ENCODE results near the gene ZNF689.
A peak's percentile ranks its signal among the peaks of the same experiment; 100 is the strongest.
"Not testable (repeated sequence)": the region's sequence is repeated elsewhere in the genome, so short reads cannot be mapped to it uniquely, and the experiment has no call there.

Gene ZNF689

DNA sequence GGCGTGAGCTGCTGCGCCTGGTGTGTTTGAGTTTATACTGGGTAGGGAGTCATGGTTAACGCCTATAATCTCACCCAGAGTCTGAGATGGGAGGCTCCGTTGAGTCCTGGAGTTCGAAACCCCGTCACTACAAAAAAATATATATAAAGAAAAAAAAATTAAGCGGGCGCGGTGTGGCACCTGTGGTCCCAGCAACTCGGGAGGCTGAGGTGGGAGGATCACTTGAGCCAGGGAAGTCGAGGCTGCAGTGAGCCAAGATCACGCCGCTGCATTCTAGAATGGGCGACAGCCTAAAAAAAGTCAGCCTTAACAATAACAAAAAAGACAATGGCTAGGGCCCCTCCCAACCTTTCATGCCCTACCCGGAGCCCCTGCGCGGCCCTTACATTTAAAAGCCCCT, 23.3 kb upstream of the ZNF689 start:
- DNase-seq = no peak

DNA sequence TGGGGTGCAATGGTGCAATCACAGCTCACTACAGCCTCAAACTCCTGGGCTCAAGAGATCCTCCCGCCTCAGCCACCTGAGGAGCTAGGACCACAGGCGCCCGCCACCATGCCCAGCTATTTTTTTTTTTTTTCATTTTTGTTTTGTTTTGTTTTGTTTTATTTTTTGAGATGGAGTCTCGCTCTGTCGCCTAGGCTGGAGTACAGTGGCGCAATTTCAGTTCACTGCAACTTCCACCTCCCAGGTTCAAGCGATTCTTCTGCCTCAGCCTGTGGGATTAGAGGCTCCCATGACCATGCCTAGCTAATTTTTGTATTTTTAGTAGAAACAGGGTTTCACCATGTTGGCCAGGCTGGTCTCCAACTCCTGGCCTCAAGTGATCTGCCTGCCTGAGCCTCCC, 22.3 kb upstream of the ZNF689 start:
- not testable (repeated sequence) for DNase-seq

DNA sequence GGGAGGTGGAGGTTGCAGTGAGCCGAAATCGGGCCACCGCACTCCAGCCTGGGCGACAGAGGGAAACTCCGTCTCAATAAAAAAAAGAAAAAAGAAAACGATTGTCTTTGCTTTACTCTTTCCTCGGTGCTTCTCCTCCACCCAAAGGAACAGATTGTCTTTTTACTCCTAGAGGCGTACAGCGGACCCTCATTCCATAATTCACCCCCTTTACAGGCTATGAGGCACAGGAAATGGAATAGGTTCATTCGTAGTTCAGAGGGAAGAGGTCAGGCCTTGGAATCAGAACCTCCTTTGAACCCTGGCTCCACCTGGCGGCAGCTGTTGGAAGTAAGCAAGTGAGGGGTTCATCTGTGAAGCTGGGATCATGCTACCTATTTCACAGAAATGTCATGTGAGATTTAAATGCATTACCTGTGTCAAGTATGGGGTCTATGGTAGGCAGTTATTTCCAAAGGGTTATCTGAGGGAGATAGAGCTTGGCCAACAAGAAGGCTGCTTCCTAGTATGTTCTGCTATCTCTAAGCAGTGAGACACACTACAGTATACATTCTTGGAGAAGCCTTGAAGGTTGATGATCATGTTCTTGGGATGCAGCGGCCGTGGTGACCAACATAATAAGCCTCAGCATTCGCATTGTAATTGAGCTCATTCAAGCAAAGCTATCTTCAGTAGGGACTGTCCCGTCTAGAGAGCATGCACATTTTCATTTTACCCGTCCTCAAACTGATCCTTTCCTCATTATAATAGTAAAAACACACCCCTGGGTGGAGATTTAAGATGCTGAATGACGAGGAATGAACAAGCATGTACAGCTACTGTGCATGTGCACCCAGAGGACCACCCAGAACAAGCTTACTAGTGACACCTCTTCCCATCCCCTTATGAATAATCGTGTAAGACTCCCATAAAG, 18.7 kb upstream of the ZNF689 start:
- DNase-seq = peak; percentile 82

DNA sequence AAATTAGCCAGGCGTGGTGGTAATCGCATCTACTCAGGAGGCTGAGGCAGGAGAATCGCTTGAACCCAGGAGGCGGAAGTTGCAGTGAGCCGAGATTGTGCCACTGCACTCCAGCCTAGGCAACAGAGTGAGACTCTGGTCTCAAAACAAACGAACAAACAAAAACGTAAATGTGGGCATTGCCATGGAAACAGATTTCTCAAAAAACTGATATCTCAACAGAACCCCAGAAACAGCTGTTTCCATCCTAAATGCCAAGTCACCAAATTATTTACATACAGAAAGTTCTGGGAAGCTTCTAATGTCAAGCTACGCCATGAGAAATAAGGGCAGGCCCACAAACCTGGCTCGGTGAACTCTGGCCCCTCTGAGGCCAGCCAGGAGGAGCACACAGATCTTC, 16.0 kb upstream of the ZNF689 start:
- DNase-seq = no peak

DNA sequence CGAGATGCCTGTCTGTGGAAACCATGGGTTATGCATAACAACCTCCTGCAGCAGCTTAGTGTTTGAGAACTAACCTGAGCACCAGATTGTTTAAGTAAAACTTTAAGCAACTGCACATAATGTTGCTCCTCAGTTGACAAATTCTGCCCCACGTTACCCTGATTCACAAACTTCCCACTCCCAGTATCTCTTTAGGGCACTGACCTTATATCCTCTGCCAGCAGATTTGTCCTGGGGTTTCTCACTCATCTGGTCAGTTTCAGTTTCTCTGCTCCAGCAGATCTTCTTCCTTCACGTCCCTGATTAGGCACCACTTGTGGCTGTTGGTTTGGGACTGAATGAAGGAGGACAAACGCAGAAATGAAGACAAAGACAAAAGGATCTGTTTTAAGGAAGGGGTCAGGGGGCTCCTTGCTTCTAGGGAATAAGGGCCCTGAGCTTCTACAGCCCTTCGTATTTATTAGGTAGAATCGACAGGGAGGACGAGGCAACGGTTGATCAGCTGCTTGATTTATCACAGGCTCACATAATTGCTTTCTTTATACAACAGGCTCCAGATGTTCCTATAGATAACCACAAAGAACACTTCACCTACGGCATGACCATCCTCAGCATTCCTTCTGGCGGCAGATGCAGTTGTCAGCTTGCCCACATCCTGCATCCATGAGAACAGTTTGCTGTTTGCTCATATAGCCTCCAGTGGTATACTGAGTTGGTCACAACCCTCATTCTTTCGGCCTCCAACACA, 13.5 kb upstream of the ZNF689 start:
- no peak for DNase-seq

DNA sequence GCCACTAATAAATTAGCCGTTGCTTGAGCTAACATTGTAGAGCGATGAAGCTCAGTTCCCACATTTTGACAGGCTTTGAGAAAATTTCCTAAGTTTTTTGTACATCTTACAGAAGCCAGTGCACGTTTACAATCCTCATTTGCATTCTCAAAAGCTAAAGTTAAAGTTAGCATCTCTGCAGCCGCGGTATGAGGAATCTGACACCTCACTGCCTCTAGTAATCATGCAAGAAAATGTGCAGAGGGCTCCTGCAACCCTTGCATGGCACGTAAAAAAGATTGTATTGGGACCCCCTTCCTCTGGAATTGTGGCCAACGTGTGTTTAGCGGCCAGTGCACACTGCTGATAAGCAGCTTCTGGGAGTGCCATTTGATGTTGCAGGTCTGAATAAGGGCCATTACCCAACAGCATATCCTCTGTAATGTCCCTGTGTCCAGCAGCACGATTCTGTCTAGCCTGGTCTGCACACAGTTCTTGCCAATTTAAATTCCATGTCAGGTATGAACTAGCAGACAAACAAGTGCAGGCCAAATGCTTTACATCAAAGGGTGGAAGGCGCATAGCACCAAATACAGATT, 12.4 kb upstream of the ZNF689 start:
- DNase-seq = no peak

DNA sequence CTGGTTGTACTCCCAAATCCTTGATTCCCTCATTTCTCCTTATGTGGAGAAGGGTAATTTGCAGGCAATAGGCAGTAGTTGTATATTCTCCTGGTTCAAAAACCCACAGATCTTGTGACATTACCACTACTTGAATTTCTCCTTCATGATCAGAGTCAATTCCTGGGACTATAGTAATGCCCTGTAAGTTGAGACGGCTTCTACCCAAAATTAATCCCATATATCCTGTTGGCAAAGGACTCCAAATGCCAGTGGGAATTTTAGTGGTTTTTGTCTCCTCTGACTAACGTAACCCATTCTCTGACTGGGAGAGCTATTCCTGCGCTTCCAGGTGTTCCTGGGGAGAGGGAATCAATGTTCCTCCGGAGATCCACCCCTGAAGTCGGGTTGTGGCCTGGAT, 11.6 kb upstream of the ZNF689 start:
- no peak for DNase-seq

DNA sequence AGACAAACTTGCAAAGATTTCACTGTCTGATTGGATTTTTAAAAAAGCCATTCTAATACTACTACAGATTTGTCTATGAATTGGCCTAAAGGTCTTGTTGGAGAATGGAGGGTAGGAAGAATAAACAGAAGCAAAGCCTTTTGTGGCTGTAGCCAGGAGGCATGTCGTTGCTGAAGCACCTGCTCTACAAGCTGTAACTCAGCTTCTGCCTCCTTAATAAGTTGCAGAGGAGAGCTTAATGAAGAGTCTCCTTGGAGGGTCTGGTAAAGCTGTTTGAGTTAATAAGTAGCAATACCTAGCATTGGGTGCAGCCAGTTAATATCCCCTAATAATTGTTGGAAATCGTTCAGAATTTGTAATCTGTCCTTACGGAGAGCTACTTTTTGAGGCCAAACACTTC, 10.0 kb upstream of the ZNF689 start:
- no peak for DNase-seq

DNA sequence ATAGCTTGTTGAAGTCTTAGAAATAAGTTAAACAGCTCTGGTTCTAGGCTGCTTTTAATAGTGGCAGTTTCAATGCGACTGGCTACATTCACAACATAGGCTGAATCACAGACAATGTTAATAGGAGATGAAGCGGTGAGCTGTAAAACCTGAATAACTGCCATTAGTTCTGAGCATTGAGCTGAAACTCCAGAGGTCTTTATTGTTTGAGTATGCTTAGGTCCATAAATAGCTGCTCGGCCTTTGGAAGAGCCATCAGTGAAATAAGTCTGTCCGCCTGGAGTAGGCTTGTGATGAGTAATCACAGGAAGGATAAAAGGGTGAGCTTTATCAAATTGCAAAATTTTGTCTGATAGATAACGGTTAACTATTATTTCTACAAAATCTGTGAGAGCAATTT, 9.4 kb upstream of the ZNF689 start:
- DNase-seq = no peak

DNA sequence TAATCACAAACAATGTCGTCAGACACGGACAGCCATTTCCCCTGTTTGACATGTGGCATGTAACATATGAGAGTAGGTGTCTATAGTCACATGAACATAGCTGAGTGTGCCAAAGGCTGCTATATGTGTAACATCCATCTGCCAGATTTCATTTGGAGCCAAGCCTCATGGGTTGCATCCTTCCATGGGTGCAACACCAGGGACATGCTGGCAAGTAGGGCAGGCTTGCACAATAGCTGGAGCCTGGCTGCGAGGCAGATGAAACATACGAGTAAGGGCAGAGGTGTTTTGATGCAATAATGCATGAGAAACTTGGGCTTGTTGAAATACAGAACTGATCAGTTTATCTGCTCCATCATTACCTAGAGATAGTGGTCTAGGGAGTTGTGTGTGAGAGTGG, 9.0 kb upstream of the ZNF689 start:
- DNase-seq = no peak

DNA sequence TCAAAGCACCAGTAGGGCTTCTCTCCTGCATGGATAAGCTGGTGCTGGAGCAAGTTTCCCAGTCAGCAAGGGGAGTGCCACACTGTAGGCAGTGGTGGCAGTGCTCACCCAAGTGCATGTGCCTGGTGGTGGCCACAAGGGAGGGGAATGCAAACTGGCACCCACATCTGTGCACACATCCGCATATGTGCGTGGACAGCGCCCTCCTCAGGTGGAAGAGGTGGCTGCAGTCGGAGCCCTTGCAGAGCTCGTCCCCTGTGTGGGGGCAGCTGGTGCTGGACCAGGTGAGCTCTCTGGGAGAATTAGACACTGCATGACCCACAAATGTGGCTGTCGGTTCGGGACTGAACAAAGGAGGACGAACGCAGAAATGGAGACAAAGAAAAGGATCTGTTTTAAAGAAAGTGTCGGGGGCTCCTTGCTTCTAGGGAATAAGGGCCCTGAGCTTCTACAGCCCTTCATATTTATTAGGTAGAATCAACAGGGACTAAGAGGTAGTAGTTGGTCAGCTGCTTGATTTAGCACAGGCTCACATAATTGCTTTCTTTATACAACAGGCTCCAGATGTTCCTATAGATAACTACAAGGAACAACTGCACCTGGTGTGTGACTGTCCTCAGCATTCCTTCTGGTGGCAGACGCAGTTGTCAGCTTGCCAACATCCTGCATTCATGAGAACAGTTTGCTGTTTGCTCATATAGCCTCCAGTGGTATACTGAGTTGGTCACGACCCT, 5.3 kb upstream of the ZNF689 start:
- DNase-seq = peak; percentile 15

DNA sequence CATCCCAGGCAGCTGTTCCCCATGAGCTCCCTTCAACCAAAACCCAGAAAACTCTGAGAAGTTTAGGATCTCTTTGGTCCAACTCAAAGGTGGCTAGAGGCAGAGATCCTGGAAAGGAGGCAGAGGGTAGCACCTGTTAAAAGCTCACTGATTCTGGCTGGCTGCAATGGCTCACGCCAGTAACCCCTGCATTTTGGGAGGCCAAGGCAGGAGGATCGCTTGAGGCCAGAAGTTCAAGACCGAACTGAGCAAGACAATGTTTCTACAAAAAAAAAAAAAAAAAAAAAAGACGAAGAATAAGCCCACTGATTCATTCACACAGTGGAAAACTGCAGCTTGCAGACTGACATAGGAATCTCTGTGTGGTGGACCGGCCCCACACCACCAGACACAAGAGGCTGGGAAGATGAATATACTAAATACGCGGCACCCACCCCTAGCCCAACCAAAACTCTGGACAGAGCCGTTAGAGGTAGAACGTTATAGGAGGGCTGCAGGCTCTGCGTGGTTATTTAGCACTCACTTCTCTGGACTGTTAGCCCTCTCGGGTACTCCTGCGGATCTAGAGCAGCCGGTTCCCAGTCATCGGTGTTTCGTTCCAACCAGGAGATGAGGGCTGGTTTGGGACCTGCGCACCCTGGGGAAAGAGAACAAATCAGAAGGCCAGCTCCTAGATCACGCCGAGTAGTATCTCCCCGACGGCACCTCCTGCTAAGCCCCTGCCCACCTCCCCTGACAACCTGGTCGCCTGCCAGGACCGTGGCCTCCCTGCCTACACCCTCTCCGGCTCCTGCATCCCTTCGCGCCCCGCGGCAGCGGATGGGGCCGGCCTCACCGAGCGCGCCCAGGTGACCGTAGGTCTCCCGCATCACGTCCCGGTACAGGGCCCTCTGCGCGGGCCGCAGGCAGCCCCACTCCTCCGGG, 925 bp downstream of the ZNF689 start:
- peak; percentile 43 for DNase-seq

DNA sequence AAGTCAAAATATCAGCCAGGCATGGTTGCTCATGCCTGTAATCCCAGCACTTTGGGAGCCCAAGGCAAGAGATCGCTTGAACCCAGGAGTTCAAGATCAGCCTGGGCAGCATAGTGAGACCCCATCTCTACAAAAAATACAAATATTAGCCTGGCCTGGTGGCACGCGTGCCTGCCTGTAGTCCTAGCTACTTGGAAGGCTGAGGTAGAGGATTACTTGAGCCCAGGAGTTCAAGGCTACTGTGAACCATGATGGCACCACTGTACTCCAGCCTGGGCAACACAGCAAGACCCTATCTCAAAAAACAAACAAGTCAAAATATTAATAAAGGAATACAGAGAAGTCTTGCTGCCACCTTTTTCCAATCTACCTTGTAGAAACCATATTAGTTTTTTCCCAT, 4.2 kb downstream of the ZNF689 start:
- DNase-seq = no peak

DNA sequence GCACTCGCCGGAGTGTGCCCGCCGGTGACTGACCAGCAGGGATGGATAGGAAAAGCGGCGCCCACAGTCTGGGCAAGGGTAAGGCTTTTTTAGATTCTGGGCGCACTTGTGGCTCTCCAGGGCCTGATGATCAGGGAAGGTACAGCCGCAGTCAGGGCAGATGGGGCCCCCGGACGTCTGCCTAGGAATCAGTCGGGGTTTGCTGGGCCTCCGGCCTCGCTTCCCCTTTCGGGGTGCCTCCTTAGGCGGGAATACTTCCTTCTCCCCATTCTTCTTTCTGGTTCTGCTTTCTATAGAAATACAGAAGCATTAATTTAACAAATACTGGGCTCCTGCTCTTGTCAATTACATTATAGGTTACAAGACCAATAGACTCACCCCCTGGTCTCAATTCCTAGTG, 5.0 kb downstream of the ZNF689 start:
- no peak for DNase-seq

DNA sequence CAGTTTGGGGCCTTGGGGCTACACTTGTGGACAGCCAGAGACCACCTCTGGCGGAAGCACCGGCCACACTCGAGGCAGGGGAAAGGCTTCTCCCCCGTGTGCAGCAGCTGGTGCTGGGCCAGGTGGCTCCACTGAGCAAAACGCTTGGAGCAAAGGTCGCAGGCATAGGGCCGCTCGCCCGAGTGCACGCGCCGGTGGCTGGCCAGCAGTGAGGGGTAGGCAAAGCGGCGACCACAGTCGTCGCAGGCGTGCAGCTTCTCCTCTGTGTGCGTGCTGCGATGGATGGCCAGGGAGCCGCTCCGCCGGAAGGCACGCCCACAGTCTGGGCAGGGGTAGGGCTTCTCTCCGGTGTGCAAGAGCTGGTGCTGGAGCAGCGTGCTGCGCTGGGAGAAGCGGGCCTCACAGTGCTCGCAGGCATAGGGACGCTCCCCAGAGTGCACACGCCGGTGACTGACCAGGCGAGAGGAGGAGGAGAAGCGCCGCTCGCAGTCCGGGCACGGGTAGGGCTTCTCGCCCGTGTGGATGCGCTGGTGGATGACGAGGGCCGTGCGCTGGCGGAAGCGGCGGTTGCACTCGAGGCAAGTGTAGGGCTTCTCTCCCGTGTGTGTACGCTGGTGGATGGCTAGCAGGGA, 5.8 kb downstream of the ZNF689 start:
- DNase-seq = no peak

DNA sequence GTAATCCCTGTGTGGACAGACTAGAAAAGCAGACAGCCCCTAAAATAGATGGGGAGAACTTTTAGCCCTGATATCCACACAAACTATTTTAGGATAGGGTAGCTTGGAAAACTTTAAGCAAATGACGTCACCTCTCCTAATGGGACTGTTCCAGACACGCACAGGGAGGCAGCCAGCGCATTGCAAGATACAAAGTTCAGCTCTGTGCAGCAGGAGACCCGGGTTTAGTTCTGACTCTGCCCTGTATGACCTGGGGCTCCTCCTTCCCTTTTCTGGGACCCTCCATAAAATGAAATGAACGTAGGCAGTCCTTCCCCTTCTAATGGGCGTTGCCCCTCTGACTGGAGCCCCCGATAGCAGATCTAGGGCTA, 6.3 kb downstream of the ZNF689 start:
- no peak for DNase-seq

DNA sequence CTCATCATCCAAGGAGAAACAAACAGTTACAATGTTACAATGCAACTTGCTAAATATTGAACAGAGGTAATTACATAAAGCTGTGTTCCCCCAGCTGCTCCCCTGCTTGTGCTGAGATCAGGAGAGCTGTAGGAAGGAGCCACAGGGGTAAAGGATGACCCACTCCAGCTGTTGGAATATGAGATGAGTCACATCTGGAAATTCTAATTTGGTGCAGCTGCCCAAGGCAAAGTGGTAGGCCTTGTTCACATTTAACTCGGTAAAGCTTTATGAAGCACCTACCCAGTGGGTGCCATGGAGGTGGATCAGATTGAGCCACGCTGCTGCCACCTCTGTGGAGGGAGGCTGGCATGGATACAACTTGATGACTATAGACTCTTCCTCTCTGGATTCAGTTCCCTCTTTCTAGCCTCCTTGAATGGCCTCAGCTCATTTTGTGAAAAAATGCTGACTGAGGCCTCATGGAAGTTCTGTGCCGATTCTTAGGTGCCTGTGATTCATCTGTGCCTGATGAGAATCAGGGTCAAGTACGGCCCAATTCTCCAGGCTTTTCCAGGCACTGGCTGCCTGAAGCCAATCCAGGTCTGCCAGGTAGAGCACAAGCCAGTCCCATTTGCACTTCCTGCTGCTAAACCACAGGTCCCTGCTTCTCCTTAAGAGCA, 7.4 kb downstream of the ZNF689 start:
- no peak for DNase-seq

DNA sequence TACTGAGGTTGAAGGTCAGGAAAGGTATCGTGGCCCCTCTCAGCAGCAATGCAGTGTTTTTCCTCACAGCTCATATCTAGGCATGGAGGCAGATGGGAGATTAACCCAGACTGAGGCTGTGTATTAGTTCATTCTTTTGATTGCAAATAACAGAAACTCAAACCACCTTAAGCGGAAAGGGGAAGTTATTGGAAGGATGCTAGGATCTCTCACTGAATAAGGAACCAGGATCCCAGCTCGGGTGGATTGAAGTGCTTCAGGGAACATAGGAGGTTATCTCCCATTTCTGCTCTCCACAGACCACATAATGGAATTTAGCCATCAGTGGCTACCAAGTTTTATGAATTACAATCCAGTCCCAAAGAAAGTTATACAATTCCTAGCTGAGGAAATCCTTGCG, 8.2 kb downstream of the ZNF689 start:
- no peak for DNase-seq

DNA sequence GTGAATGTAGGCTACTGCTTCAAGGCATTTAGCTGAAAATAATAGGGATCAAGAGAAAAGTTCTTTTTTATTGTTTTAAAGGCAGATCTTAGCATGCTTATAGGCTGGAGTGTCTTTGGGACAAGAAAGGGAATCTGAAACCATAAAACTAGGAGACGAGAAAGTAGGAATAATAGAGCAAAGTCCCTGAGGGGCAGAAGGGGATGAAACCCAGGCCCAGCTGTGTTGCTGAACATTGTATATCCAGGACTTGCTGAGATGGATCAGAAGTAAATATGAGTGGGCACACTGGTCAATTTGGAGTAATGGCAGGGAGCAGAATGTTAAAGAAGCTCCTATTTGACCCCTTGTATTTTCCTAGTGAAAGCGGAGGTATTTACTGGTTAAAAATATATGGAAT, 9.3 kb downstream of the ZNF689 start:
- DNase-seq = no peak

DNA sequence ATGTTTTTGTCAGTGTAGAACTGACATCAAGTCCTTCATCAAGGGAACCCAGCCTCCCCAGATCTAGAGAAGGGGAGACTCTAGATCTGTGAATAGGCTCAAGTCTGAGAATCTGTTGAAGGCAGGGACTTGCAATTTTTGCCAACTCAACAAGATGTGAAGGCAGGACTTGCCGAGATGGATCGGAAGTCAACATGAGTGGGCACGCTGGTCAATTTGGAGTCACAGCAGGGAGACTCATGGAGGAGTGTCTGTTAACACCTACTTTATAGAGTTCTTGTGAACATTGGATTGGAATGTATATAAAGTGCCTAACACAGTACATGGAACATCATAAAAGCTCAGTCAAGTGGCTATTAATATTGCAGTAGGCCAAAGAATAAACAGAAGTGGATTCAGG, 10.0 kb downstream of the ZNF689 start:
- DNase-seq = no peak

DNA sequence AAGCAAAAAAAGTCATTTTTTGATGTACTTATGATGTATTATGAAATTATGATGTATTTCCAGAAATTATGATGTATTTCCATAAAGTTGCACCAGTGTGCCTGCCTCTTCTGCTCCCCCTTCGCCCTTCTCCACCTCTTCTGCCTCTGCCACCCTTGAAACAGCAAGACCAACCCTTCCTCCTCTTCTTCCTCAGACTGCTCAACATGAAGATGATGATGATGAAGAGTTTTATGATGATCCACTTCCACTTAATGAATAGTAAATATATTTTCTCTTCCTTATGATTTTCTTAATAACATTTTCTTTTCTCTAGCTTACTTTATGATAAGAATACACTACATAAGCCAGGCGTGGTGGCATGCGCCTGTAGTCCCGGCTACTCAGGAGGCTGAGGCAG, 17.3 kb downstream of the ZNF689 start:
- no peak for DNase-seq

Measured in NCI-H2171 treated with DMSO at 0.1 percent for 48 hours (cell line).